Colonic mucosa (tissue), 4 donors: ENCODE measurements around the gene RPN1. TPM values are rescaled to one million over a fixed set of nuclear protein-coding genes. Genes with fewer than 3 reads are reported as not detected.

Experiments used
- DNase-seq: peaks from one replicate; pipeline ENCODE4 v3.0.0-alpha.2; 2020
- H3K27ac ChIP-seq: fragments of 200-600 bp; one replicate; pipeline ENCODE4 v1.8.0; 2021
- H3K27me3 ChIP-seq: fragments of 200-600 bp; one replicate; pipeline ENCODE4 v1.8.0; 2021
- H3K36me3 ChIP-seq: fragments of 200-600 bp; one replicate; pipeline ENCODE4 v1.8.0; 2021
- H3K4me1 ChIP-seq: fragments of 200-600 bp; one replicate; pipeline ENCODE4 v1.8.0; 2021; ENCODE audit warnings: mild to moderate bottlenecking
- H3K4me3 ChIP-seq: fragments of 200-600 bp; one replicate; pipeline ENCODE4 v1.8.0; 2021
- H3K9ac ChIP-seq, 2 donors: one replicate each; pipeline ENCODE4 v1.7.0; 2013; ENCODE audit warnings: control low read depth in 2 of 2, low read depth in 2 of 2, low read length in 2 of 2
- H3K9me3 ChIP-seq: fragments of 200-600 bp; one replicate; pipeline ENCODE4 v1.8.0; 2021
- intact Hi-C: fragments of 100-400 bp; cut with DNase I; formaldehyde crosslinking; loops from one replicate; pipeline ENCODE4 v1.14.1; 2022
- total RNA-seq, 2 donors: library from RNA; stranded (reverse); fragmentation: NEBNext Ultra II Directional in 1 of 2; extraction: Animal tissue kit (Norgen Biotek cat#: 25700) in 1 of 2; gene quantifications; one replicate each; pipeline ENCODE4 v1.2.1, GENCODE V29; 2021
- TF ChIP-seq, protein P1 (sequence below): fragments of 200-600 bp; IDR thresholded peaks from one replicate; pipeline ENCODE4 v1.8.0; 2022; ENCODE audit warnings: antibody characterized with exemption, mild to moderate bottlenecking
- donor health status: healthy.
- donor health status: DM: no; HTN: no; CAD: no.
- donor health status: DM: no; HTN: no; CAD: no.

Gene RPN1
- total RNA-seq, 2 donors from 2014 or later, result 188 to 314 TPM

DNA sequence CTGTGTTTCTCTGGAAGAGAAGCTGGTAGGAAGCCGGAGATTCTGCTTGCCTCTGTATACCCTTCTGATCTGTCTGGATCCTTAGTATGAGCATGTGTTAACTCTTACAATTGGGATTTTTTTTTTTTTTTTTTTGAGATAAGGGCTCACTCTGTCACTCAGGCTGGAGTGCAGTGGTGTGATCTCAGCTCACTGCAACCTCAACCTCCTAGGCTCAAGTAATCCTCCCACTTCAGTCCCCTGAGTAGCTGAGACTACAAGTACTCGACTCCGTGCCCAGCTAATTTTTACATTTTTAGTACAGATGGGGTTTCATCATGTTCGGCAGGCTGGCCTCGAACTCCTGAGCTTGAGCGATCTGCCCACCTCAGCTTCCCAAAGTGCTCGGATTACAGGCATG is 44.5 kb downstream of the RPN1 start:
- Histone ChIP-seq H3K4me1 (no peaks in the 10 kb centered on the region), H3K9ac (no peak overlapping the region), H3K4me3 (no peak overlapping the region), H3K36me3 (no peaks in the 10 kb centered on the region), H3K27me3 (no peaks in the 10 kb centered on the region), H3K27ac (no peak overlapping the region), H3K9me3 (no peaks in the 10 kb centered on the region)
- no peak for DNase-seq
- intact Hi-C loops, result loop anchor here (5.0 to 10.0 kb wide), 2 partner anchors 179 to 511 kb away; no protein-coding TSS in a partner anchor
- TF ChIP-seq, protein P1, sequence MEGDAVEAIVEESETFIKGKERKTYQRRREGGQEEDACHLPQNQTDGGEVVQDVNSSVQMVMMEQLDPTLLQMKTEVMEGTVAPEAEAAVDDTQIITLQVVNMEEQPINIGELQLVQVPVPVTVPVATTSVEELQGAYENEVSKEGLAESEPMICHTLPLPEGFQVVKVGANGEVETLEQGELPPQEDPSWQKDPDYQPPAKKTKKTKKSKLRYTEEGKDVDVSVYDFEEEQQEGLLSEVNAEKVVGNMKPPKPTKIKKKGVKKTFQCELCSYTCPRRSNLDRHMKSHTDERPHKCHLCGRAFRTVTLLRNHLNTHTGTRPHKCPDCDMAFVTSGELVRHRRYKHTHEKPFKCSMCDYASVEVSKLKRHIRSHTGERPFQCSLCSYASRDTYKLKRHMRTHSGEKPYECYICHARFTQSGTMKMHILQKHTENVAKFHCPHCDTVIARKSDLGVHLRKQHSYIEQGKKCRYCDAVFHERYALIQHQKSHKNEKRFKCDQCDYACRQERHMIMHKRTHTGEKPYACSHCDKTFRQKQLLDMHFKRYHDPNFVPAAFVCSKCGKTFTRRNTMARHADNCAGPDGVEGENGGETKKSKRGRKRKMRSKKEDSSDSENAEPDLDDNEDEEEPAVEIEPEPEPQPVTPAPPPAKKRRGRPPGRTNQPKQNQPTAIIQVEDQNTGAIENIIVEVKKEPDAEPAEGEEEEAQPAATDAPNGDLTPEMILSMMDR, result no peak

- Histone ChIP-seq H3K4me1 (no peaks in the 10 kb centered on the region), H3K36me3 (no peaks in the 10 kb centered on the region), H3K9me3 (no peaks in the 10 kb centered on the region), H3K27me3 (no peaks in the 10 kb centered on the region), H3K4me3 (no peak overlapping the region), H3K27ac (no peak overlapping the region), H3K9ac (no peak overlapping the region)
- TF ChIP-seq, protein P1, result no peak
- intact Hi-C loops, result loop anchor here (5.0 to 10.0 kb wide), 2 partner anchors 178 to 511 kb away; no protein-coding TSS in a partner anchor
- DNase-seq, result no peak
Measured at GRCh38 chr3:128605091-128606046, 45.2 kb downstream of the RPN1 start.

- H3K4me3 ChIP-seq, result no peak overlapping the region
- peak; percentile 32 for DNase-seq
- no peaks in the 10 kb centered on the region for H3K9me3 ChIP-seq
- no peak overlapping the region for H3K27ac ChIP-seq
- TF ChIP-seq, protein P1, result no peak
- H3K36me3 ChIP-seq, result no peaks in the 10 kb centered on the region
- no peak overlapping the region for H3K9ac ChIP-seq
- intact Hi-C loops, result loop anchor here (10.0 kb wide), 1 partner anchor 509 kb away; no protein-coding TSS in a partner anchor
- no peaks in the 10 kb centered on the region for H3K27me3 ChIP-seq
- no peaks in the 10 kb centered on the region for H3K4me1 ChIP-seq
Measured at GRCh38 chr3:128603811-128604775, 46.5 kb downstream of the RPN1 start.

- Histone ChIP-seq H3K9ac (no peak overlapping the region), H3K4me1 (no peaks in the 10 kb centered on the region), H3K27ac (no peak overlapping the region), H3K9me3 (no peaks in the 10 kb centered on the region), H3K4me3 (no peak overlapping the region), H3K36me3 (no peaks in the 10 kb centered on the region), H3K27me3 (no peaks in the 10 kb centered on the region)
- intact Hi-C loops, result loop anchor here (10.0 kb wide), 1 partner anchor 509 kb away; no protein-coding TSS in a partner anchor
- TF ChIP-seq, protein P1, result no peak
- DNase-seq, result no peak
Measured at GRCh38 chr3:128603313-128603712, 47.3 kb downstream of the RPN1 start.
